HG03108 (cell line): ENCODE data around the gene IFT80.

Source experiments
- ATAC-seq: cut with Tn5 transposase; IDR thresholded peaks from one replicate; pipeline ENCODE4 v1.9.1; 2021; ENCODE audit warnings: moderate library complexity; ENCODE audit not compliant: unreplicated experiment

Gene IFT80

GRCh38 chr3:160213191-160213590 is 185.8 kb downstream of the IFT80 start:
- ATAC-seq = no peak

- ATAC-seq = no peak
Observed at GRCh38 chr3:160210799-160211221, 188.2 kb downstream of the IFT80 start.

GRCh38 chr3:160210341-160210740 is 188.7 kb downstream of the IFT80 start:
- ATAC-seq = no peak
